CD4-positive, alpha-beta memory T cell (primary cell): ENCODE measurements around the gene HMX1. TPM values are rescaled to one million over a fixed set of nuclear protein-coding genes. Genes with fewer than 3 reads are reported as not detected.

Source experiments
- CTCF ChIA-PET: fragments of 350-600 bp; sonication (Branson Sonifier 250); formaldehyde crosslinking; loops from one replicate; lab custom pipeline; 2021; ENCODE audit warnings: inconsistent platforms; ENCODE audit not compliant: partially characterized antibody; lab: Charles Lee
- POLR2A ChIA-PET: fragments of 350-600 bp; sonication (Branson Sonifier 250); formaldehyde crosslinking; loops from one replicate; lab custom pipeline; 2021; ENCODE audit not compliant: partially characterized antibody; lab: Charles Lee
- DNase-seq, 5 donors: peaks; one replicate each; pipeline versions ENCODE4 v3.0.0 to v3.0.0-alpha.2; 2020 to 2022; ENCODE audit warnings: mixed read lengths in 1 of 5
- H3K27ac ChIP-seq: one replicate; pipeline ENCODE4 v1.7.0; 2013; ENCODE audit warnings: low read depth, low read length
- H3K27me3 ChIP-seq: 2 replicates; pipeline ENCODE4 v1.7.0; 2013; ENCODE audit warnings: mild to moderate bottlenecking, low read length, moderate library complexity; ENCODE audit not compliant: insufficient read depth
- H3K36me3 ChIP-seq: 2 replicates; pipeline ENCODE4 v1.7.0; 2013; ENCODE audit warnings: mild to moderate bottlenecking, low read length, moderate library complexity; ENCODE audit not compliant: insufficient read depth
- H3K4me1 ChIP-seq: 2 replicates; pipeline ENCODE4 v1.7.0; 2013; ENCODE audit warnings: mild to moderate bottlenecking, low read length, moderate library complexity; ENCODE audit not compliant: insufficient read depth
- H3K4me3 ChIP-seq, 2 donors: one replicate each; pipeline ENCODE4 v1.7.0; 2013; ENCODE audit warnings: low read length in 2 of 2, mild to moderate bottlenecking in 1 of 2
- H3K9me3 ChIP-seq, 2 donors: one replicate each; pipeline ENCODE4 v1.7.0; 2013; ENCODE audit warnings: low read length in 2 of 2, control low read depth in 1 of 2; ENCODE audit not compliant: control insufficient read depth in 1 of 2
- H3K27ac Mint-ChIP-seq, 7 donors: one replicate each; pipeline ENCODE4 v1.8.0; 2020 to 2021; ENCODE audit warnings: mixed read lengths in 7 of 7, mild to moderate bottlenecking in 6 of 7, inconsistent platforms in 3 of 7, moderate library complexity in 3 of 7
- H3K27me3 Mint-ChIP-seq, 2 donors: one replicate each; pipeline ENCODE4 v1.8.0; 2020 to 2021; ENCODE audit warnings: mixed read lengths in 2 of 2
- H3K36me3 Mint-ChIP-seq, 2 donors: one replicate each; pipeline ENCODE4 v1.8.0; 2020 to 2021; ENCODE audit warnings: mixed read lengths in 2 of 2, inconsistent platforms in 1 of 2, mild to moderate bottlenecking in 1 of 2
- H3K4me1 Mint-ChIP-seq, 4 donors: one replicate each; pipeline ENCODE4 v1.8.0; 2020 to 2021; ENCODE audit warnings: mixed read lengths in 4 of 4, mild to moderate bottlenecking in 1 of 4
- H3K4me3 Mint-ChIP-seq, 8 donors: one replicate each; pipeline ENCODE4 v1.8.0; 2020 to 2021; ENCODE audit warnings: mixed read lengths in 8 of 8, mild to moderate bottlenecking in 7 of 8, moderate library complexity in 6 of 8, inconsistent platforms in 3 of 8
- H3K9me3 Mint-ChIP-seq, 8 donors: one replicate each; pipeline ENCODE4 v1.8.0; 2020 to 2021; ENCODE audit warnings: mixed read lengths in 8 of 8, mild to moderate bottlenecking in 5 of 8, inconsistent platforms in 3 of 8, moderate library complexity in 1 of 8
- intact Hi-C: fragments of 100-400 bp; cut with micrococcal nuclease; formaldehyde crosslinking; loops from one replicate; pipeline ENCODE4 v1.15.1; 2023
- polyA plus RNA-seq, 2 donors: library from polyadenylated mRNA; unstranded; fragments of 300-500 nt; fragmentation: Illumina TruSeq; gene quantifications; one replicate each; pipeline ENCODE4 v1.2.3, GENCODE V29; 2021
- total RNA-seq, 2 experiments: library from RNA; stranded (reverse); gene quantifications; one replicate each; pipeline ENCODE4 v1.2.3, GENCODE V29; 2021

Gene HMX1
- total and polyA plus RNA-seq, 4 experiments from 2014 or later: not detected

- intact Hi-C loops: no loop called here
- H3K36me3 ChIP-seq: no peaks in the 10 kb centered on the region
- H3K4me3 ChIP-seq: no peak overlapping the region
- H3K27me3 Mint-ChIP-seq: no peaks in the 10 kb centered on the region
- H3K4me3 Mint-ChIP-seq: no peak overlapping the region
- H3K9me3 ChIP-seq: no peaks in the 10 kb centered on the region
- CTCF ChIA-PET: no interaction called here
- POLR2A ChIA-PET: no interaction called here
- H3K27ac ChIP-seq: no peak overlapping the region
- no peak for DNase-seq
- no peak overlapping the region for H3K27ac Mint-ChIP-seq
- no peaks in the 10 kb centered on the region for H3K36me3 Mint-ChIP-seq
- no peaks in the 10 kb centered on the region for H3K27me3 ChIP-seq
- H3K4me1 ChIP-seq: no peaks in the 10 kb centered on the region
- H3K9me3 Mint-ChIP-seq: peaks cover 0 to 3% (median 0%) of the 10 kb centered on the region in 8 donors
- peaks cover 0 to 1% (median 0%) of the 10 kb centered on the region in 4 donors for H3K4me1 Mint-ChIP-seq
Measured at GRCh38 chr4:8912506-8912905, 40.9 kb upstream of the HMX1 start.

GRCh38 chr4:8912089-8912455, 40.4 kb upstream of the HMX1 start:
- no peaks in the 10 kb centered on the region for H3K36me3 ChIP-seq
- no peak for DNase-seq

DNA sequence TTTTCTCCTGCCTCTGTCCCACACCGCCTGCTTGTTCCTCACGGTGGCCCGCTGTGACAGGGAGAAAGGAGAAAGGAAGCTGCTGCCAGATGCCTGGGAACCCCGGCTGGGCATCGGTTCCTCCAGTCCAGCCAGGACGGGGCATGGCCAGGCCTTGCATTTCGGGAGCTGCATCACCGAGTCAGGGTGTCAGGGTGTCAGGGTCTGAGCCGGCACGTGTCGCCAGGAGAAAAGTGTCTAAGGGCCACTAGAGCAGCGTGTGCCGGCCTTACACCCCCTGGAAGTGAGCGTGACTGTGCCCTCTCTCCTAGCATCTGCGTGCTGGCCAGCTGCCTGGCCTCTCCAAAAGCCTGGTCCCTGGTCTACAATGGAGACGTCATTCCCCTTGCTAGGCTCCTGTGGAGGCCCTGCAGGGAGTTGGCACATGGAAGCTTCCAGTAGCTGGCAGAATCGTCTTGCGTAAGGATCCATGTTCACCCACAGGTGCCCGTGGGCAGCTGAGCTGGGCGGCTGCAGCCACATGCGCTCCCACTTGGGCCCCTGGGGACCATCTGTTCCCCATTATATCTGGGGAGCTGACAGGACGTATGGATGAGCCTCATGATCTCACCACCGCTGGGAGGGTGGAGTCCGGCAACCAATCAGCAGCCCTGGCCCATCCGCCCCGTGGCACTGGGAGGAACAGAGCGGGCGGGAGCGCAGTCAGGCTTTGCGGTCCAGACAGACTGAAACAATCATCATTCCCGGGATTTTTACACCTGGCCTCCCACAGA, 39.9 kb upstream of the HMX1 start:
- CTCF ChIA-PET: no interaction called here
- DNase-seq: no peak
- Mint-ChIP-seq H3K9me3 (peaks cover 0 to 3% (median 0%) of the 10 kb centered on the region in 8 donors), H3K36me3 (no peaks in the 10 kb centered on the region), H3K4me3 (no peak overlapping the region), H3K27ac (no peak overlapping the region), H3K4me1 (no peaks in the 10 kb centered on the region), H3K27me3 (no peaks in the 10 kb centered on the region)
- Histone ChIP-seq H3K27me3 (no peaks in the 10 kb centered on the region), H3K27ac (no peak overlapping the region), H3K36me3 (no peaks in the 10 kb centered on the region), H3K9me3 (no peaks in the 10 kb centered on the region), H3K4me3 (no peak overlapping the region), H3K4me1 (no peaks in the 10 kb centered on the region)
- POLR2A ChIA-PET: no interaction called here
- intact Hi-C loops: no loop called here

More at GRCh38 chr4:8912089-8912455, 40.4 kb upstream of the HMX1 start:
- Histone ChIP-seq H3K4me1 (no peaks in the 10 kb centered on the region), H3K27me3 (no peaks in the 10 kb centered on the region), H3K9me3 (no peaks in the 10 kb centered on the region), H3K4me3 (no peak overlapping the region), H3K27ac (no peak overlapping the region)
- Mint-ChIP-seq H3K27ac (no peak overlapping the region), H3K4me3 (no peak overlapping the region), H3K4me1 (no peaks in the 10 kb centered on the region), H3K36me3 (no peaks in the 10 kb centered on the region), H3K27me3 (no peaks in the 10 kb centered on the region), H3K9me3 (peaks cover 0 to 3% (median 0%) of the 10 kb centered on the region in 8 donors)
- ChIA-PET POLR2A (no interaction called here), CTCF (no interaction called here)
- intact Hi-C loops: no loop called here

DNA sequence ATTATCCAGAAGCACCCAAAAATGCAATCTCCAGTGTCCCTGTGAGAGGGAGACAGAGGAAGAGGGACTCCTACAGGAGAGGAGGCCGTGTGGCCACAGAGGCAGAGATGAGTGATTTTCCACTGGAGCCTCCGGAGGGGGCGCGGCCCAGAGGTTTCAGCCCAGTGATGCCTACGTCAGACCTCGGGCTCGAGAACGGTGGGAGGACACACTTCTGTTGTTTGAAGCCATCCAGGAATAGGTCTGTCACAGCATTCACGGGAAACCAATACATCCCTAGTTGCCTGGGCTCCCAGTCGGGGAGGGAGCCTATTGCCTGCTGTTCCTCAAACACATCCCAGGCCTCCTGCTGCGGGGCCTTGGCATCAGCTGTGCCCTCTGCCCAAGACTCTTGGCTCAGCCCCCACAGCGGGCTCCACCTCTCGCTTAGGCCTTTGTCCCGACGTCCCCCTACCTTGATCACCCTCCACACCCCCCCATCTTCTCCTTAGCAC, 39.2 kb upstream of the HMX1 start:
- no peaks in the 10 kb centered on the region for H3K9me3 ChIP-seq
- H3K27me3 Mint-ChIP-seq: no peaks in the 10 kb centered on the region
- no peak for DNase-seq
- CTCF ChIA-PET: no interaction called here
- no peak overlapping the region for H3K27ac ChIP-seq
- no peaks in the 10 kb centered on the region for H3K4me1 Mint-ChIP-seq
- H3K4me1 ChIP-seq: no peaks in the 10 kb centered on the region
- POLR2A ChIA-PET: no interaction called here
- no peak overlapping the region for H3K4me3 Mint-ChIP-seq
- H3K27me3 ChIP-seq: no peaks in the 10 kb centered on the region
- no peaks in the 10 kb centered on the region for H3K36me3 ChIP-seq
- intact Hi-C loops: no loop called here
- no peak overlapping the region for H3K27ac Mint-ChIP-seq
- H3K4me3 ChIP-seq: no peak overlapping the region
- H3K9me3 Mint-ChIP-seq: peaks cover 0 to 3% (median 0%) of the 10 kb centered on the region in 8 donors
- H3K36me3 Mint-ChIP-seq: no peaks in the 10 kb centered on the region

- DNase-seq: no peak
- Histone ChIP-seq H3K27ac (no peak overlapping the region), H3K27me3 (no peaks in the 10 kb centered on the region), H3K4me1 (no peaks in the 10 kb centered on the region), H3K36me3 (no peaks in the 10 kb centered on the region), H3K9me3 (no peaks in the 10 kb centered on the region), H3K4me3 (no peak overlapping the region)
- Mint-ChIP-seq H3K36me3 (no peaks in the 10 kb centered on the region), H3K27me3 (no peaks in the 10 kb centered on the region), H3K4me1 (no peaks in the 10 kb centered on the region), H3K4me3 (no peak overlapping the region), H3K9me3 (peaks cover 0 to 3% (median 0%) of the 10 kb centered on the region in 8 donors), H3K27ac (no peak overlapping the region)
- intact Hi-C loops: no loop called here
- CTCF ChIA-PET: no interaction called here
- POLR2A ChIA-PET: no interaction called here
Measured at GRCh38 chr4:8910100-8910821, 38.6 kb upstream of the HMX1 start.

DNA sequence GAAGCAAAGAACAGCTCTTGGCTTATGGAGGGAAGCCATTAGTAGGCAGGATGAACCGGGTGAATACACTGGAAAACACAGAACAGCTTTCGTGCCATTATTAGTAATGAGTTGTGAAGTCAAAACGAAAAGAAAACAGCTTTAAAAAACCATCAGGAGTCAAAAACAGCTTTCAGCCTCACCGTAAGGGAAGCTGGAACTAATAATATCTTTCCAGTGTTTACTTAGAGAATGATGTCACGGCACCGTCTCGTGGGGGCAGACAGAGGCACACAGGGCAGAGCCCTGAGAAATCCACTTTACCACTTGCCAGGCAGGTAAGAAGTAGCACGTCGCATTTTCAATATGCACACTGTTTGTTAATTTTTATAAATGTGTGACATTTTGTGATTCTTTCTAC, 37.9 kb upstream of the HMX1 start:
- DNase-seq: no peak
- CTCF ChIA-PET: no interaction called here
- Histone ChIP-seq H3K27ac (no peak overlapping the region), H3K36me3 (no peaks in the 10 kb centered on the region), H3K9me3 (no peaks in the 10 kb centered on the region), H3K27me3 (no peaks in the 10 kb centered on the region), H3K4me1 (no peaks in the 10 kb centered on the region), H3K4me3 (no peak overlapping the region)
- no peak overlapping the region for H3K27ac Mint-ChIP-seq
- no peaks in the 10 kb centered on the region for H3K4me1 Mint-ChIP-seq
- no peaks in the 10 kb centered on the region for H3K27me3 Mint-ChIP-seq
- intact Hi-C loops: no loop called here
- H3K4me3 Mint-ChIP-seq: no peak overlapping the region
- peaks cover 0 to 7% (median 0%) of the 10 kb centered on the region in 8 donors for H3K9me3 Mint-ChIP-seq
- POLR2A ChIA-PET: no interaction called here
- no peaks in the 10 kb centered on the region for H3K36me3 Mint-ChIP-seq

GRCh38 chr4:8908206-8908893, 36.7 kb upstream of the HMX1 start:
- H3K27me3 ChIP-seq: no peaks in the 10 kb centered on the region
- CTCF ChIA-PET: no interaction called here
- Mint-ChIP-seq H3K4me1 (no peaks in the 10 kb centered on the region), H3K27me3 (no peaks in the 10 kb centered on the region), H3K27ac (no peak overlapping the region), H3K4me3 (no peak overlapping the region), H3K36me3 (no peaks in the 10 kb centered on the region), H3K9me3 (peaks cover 0 to 6% (median 3%) of the 10 kb centered on the region in 8 donors)
- intact Hi-C loops: no loop called here
- no peak overlapping the region for H3K4me3 ChIP-seq
- no peaks in the 10 kb centered on the region for H3K36me3 ChIP-seq
- no peaks in the 10 kb centered on the region for H3K9me3 ChIP-seq
- POLR2A ChIA-PET: no interaction called here
- no peaks in the 10 kb centered on the region for H3K4me1 ChIP-seq
- DNase-seq: no peak
- H3K27ac ChIP-seq: no peak overlapping the region
